Endothelial cell of umbilical vein (primary cell): ENCODE data around the gene MNDA. TPM values are rescaled to one million over a fixed set of nuclear protein-coding genes. Genes with fewer than 3 reads are reported as not detected.

Source experiments
- BruUV-seq: library from RNA; stranded (reverse); fragments of 400-500 nt; replicated peaks from 2 replicates; lab custom pipeline; 2021; lab: Mats Ljungman, UMichigan
- CTCF ChIA-PET: fragments of 300-600, 350-600 bp; sonication (Branson Sonifier 250); formaldehyde crosslinking; loops from one replicate; lab custom pipeline; 2021; ENCODE audit warnings: antibody characterized with exemption, inconsistent platforms; lab: Charles Lee
- POLR2A ChIA-PET: fragments of 300-600, 350-600 bp; sonication (Branson Sonifier 250); formaldehyde crosslinking; loops from one replicate; lab custom pipeline; 2021; ENCODE audit warnings: antibody characterized with exemption, inconsistent platforms; lab: Charles Lee
- DNase-seq: peaks from one replicate; pipeline ENCODE4 v3.0.0-alpha.2; 2011; ENCODE audit warnings: low read depth, low spot score
- FAIRE-seq: peaks from 2 replicates; lab custom pipeline; 2011; peaks lifted over from hg19 to GRCh38; lab: Jason Lieb, UNC
- H2AFZ ChIP-seq: 2 replicates; pipeline ENCODE4 v1.6.0; 2012; ENCODE audit warnings: low read depth, low read length, control low read depth, inconsistent platforms
- H3K27ac ChIP-seq: 2 replicates; pipeline ENCODE4 v1.5.1; 2011; ENCODE audit warnings: low read depth, mild to moderate bottlenecking, control low read depth, low read length, moderate library complexity; ENCODE audit not compliant: insufficient read depth
- H3K27me3 ChIP-seq, 2 experiments: 2 replicates each; pipeline versions ENCODE4 v1.6.0 to v1.6.1; 2011; ENCODE audit warnings: low read length in 2 of 2, mixed read lengths in 1 of 2; ENCODE audit not compliant: control insufficient read depth in 2 of 2, insufficient read depth in 2 of 2
- H3K36me3 ChIP-seq, 2 experiments: 2 replicates in 1 of 2; 3 replicates in 1 of 2; pipeline ENCODE4 v1.5.1; 2011; ENCODE audit warnings: low read length in 2 of 2, mild to moderate bottlenecking in 1 of 2, moderate library complexity in 1 of 2; ENCODE audit not compliant: control insufficient read depth in 2 of 2, insufficient read depth in 2 of 2; ENCODE audit errors: extremely low read depth in 1 of 2
- H3K4me1 ChIP-seq: 3 replicates; pipeline ENCODE4 v1.5.1; 2011; ENCODE audit warnings: mild to moderate bottlenecking, low read length; ENCODE audit not compliant: control insufficient read depth, insufficient read depth; ENCODE audit errors: extremely low read depth
- H3K4me2 ChIP-seq: 2 replicates; pipeline ENCODE4 v1.6.1; 2011; ENCODE audit warnings: low read length, control low read depth, mixed read lengths; ENCODE audit not compliant: insufficient read depth
- H3K4me3 ChIP-seq, 3 experiments: fragments of 200-600 bp in 1 of 3; sonication (generic), shearing (Covaris generic) in 1 of 3; replicated peaks in 1 of 3; 2 replicates each; pipeline ENCODE4 v1.5.1; 2011 to 2016; ENCODE audit warnings: control low read depth in 3 of 3, low read length in 3 of 3, mild to moderate bottlenecking in 2 of 3, inconsistent platforms in 1 of 3, low read depth in 1 of 3, moderate library complexity in 1 of 3; ENCODE audit not compliant: insufficient read depth in 1 of 3
- H3K79me2 ChIP-seq: 2 replicates; pipeline ENCODE4 v1.6.0; 2012; ENCODE audit warnings: low read length, inconsistent platforms; ENCODE audit not compliant: control insufficient read depth, insufficient read depth
- H3K9ac ChIP-seq: replicated peaks from 2 replicates; pipeline ENCODE3; 2011; ENCODE audit warnings: low read length, control low read depth; ENCODE audit not compliant: insufficient read depth; ENCODE audit errors: extremely low read depth
- H3K9me1 ChIP-seq: replicated peaks from 3 replicates; pipeline ENCODE4 v1.6.0; 2011; ENCODE audit warnings: mild to moderate bottlenecking, low read length; ENCODE audit not compliant: control insufficient read depth, insufficient read depth; ENCODE audit errors: extremely low read depth
- H3K9me3 ChIP-seq: replicated peaks from 2 replicates; pipeline ENCODE4 v1.5.1; 2012; ENCODE audit warnings: low read length, inconsistent platforms; ENCODE audit not compliant: control insufficient read depth, insufficient read depth
- H4K20me1 ChIP-seq: replicated peaks from 2 replicates; pipeline ENCODE3; 2011; ENCODE audit warnings: mild to moderate bottlenecking, low read length; ENCODE audit not compliant: control insufficient read depth, insufficient read depth; ENCODE audit errors: extremely low read depth
- EZH2 ChIP-seq: IDR thresholded peaks from 2 replicates; pipeline ENCODE4 v1.6.1; 2012; ENCODE audit warnings: borderline replicate concordance, low read depth, mild to moderate bottlenecking, moderate library complexity, low read length, inconsistent platforms; ENCODE audit not compliant: severe bottlenecking
- FOS ChIP-seq: IDR thresholded peaks from 2 replicates; pipeline ENCODE4 v1.6.1; 2011; ENCODE audit warnings: mild to moderate bottlenecking, low read length, moderate library complexity, borderline replicate concordance; ENCODE audit not compliant: insufficient read depth
- GATA2 ChIP-seq: IDR thresholded peaks from 2 replicates; pipeline ENCODE4 v1.7.0; 2011; ENCODE audit warnings: low read depth, mild to moderate bottlenecking, moderate library complexity, mixed read lengths, low read length; ENCODE audit not compliant: insufficient read length, insufficient read depth
- JUN ChIP-seq: IDR thresholded peaks from 2 replicates; pipeline ENCODE4 v1.6.1; 2011; ENCODE audit warnings: borderline replicate concordance, low read depth; ENCODE audit not compliant: insufficient read length, insufficient read depth
- MYC ChIP-seq: IDR thresholded peaks from one replicate; pipeline ENCODE4 v1.6.1; 2011; ENCODE audit warnings: mild to moderate bottlenecking, low read depth, low read length
- POLR2A ChIP-seq: IDR thresholded peaks from 2 replicates; pipeline ENCODE4 v1.6.1; 2012; ENCODE audit warnings: low read depth, mild to moderate bottlenecking, control low read depth, low read length
- POLR2AphosphoS5 ChIP-seq: IDR thresholded peaks from 2 replicates; pipeline ENCODE4 v1.6.1; 2012; ENCODE audit warnings: low read depth, mild to moderate bottlenecking, control low read depth, low read length, moderate library complexity; ENCODE audit not compliant: insufficient read depth
- dilution Hi-C: fragments of 300-500 bp; cut with MboI; formaldehyde crosslinking; loops from one replicate; pipeline ENCODE4 v1.15.0; 2019; ENCODE audit warnings: low sequenced_read_pairs; ENCODE audit not compliant: extremely low pct_ligation_motif_present
- intact Hi-C: fragments of 100-400 bp; cut with micrococcal nuclease; formaldehyde crosslinking; loops from one replicate; pipeline ENCODE4 v1.10.0; 2022
- polyA plus RNA-seq, 4 experiments: library from polyadenylated mRNA; depleted of rRNA in 3 of 4; stranded (reverse) in 3 of 4; unstranded in 1 of 4; fragments of >200 nt; gene quantifications; 2 replicates each; pipeline versions ENCODE4 v1.2.1 to v1.2.3, GENCODE V29; 2011 to 2012; ENCODE audit warnings: missing spikeins in 1 of 4
- total RNA-seq: library from RNA; stranded (reverse); gene quantifications from 2 replicates; pipeline ENCODE4 v1.2.3, GENCODE V29; 2021
- TF ChIP-seq, protein P1 (sequence below), 2 donors: IDR thresholded peaks; 1 replicate in 1 of 2; 2 replicates in 1 of 2; pipeline ENCODE4 v1.5.1; 2011; ENCODE audit warnings: low read length in 2 of 2, mild to moderate bottlenecking in 2 of 2, moderate library complexity in 2 of 2, control low read depth in 1 of 2, inconsistent platforms in 1 of 2, low read depth in 1 of 2; ENCODE audit not compliant: insufficient read depth in 1 of 2; ENCODE audit errors: extremely low read depth in 1 of 2
- TF ChIP-seq, protein P2 (sequence below): IDR thresholded peaks from 2 replicates; pipeline ENCODE4 v1.6.1; 2011; ENCODE audit not compliant: insufficient read depth, insufficient read length

The MNDA gene
- total and polyA plus RNA-seq, 2 donors (not counting 3 experiments of a cell fraction or from before 2014, with no cell fraction given): not detected

DNA sequence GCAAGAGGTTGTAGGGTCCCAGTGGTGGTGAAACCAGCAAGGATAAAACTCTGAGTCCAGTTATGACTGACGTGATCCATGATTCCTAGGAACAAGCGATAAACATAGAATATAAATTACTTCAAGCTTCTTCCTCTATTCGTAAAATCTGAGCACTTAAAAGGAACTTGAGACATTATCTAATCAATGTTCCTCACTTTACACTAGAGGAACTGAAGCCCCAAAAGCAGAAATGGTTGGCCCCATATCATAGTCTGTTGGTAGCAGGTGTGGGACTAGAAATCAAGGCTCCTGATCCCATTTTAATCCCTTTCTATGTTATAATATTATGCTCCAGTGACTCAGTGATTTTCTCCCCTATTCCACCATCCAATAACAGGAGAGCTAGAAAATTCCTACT is 21.9 kb upstream of the MNDA start:
- H4K20me1 ChIP-seq: no peaks in the 10 kb centered on the region
- no peaks in the 10 kb centered on the region for H3K79me2 ChIP-seq
- dilution Hi-C loops: no loop called here
- H3K4me1 ChIP-seq: no peaks in the 10 kb centered on the region
- no TSS peak for BruUV-seq
- H3K9ac ChIP-seq: no peak overlapping the region
- DNase-seq (no peak), FAIRE-seq (no peak)
- H3K4me3 ChIP-seq: no peak overlapping the region
- no peaks in the 10 kb centered on the region for H3K36me3 ChIP-seq
- ChIA-PET CTCF (no interaction called here), POLR2A (no interaction called here)
- H3K27me3 ChIP-seq: no peaks in the 10 kb centered on the region
- H3K9me3 ChIP-seq: no peaks in the 10 kb centered on the region
- TF ChIP-seq POLR2AphosphoS5: no peak
- TF ChIP-seq, protein P1, sequence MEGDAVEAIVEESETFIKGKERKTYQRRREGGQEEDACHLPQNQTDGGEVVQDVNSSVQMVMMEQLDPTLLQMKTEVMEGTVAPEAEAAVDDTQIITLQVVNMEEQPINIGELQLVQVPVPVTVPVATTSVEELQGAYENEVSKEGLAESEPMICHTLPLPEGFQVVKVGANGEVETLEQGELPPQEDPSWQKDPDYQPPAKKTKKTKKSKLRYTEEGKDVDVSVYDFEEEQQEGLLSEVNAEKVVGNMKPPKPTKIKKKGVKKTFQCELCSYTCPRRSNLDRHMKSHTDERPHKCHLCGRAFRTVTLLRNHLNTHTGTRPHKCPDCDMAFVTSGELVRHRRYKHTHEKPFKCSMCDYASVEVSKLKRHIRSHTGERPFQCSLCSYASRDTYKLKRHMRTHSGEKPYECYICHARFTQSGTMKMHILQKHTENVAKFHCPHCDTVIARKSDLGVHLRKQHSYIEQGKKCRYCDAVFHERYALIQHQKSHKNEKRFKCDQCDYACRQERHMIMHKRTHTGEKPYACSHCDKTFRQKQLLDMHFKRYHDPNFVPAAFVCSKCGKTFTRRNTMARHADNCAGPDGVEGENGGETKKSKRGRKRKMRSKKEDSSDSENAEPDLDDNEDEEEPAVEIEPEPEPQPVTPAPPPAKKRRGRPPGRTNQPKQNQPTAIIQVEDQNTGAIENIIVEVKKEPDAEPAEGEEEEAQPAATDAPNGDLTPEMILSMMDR (IDR thresholded peaks at IDR 0.05; ENCODE audit: extremely low read depth in 1 of 2, insufficient read depth in 1 of 2, low read depth in 1 of 2, low read length in 2 of 2): no peak
- TF ChIP-seq, protein P2, sequence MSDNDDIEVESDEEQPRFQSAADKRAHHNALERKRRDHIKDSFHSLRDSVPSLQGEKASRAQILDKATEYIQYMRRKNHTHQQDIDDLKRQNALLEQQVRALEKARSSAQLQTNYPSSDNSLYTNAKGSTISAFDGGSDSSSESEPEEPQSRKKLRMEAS: no peak
- no peaks in the 10 kb centered on the region for H3K9me1 ChIP-seq
- H2AFZ ChIP-seq: no peak overlapping the region
- H3K4me2 ChIP-seq: no peak overlapping the region
- intact Hi-C loops: no loop called here
- H3K27ac ChIP-seq: no peak overlapping the region

DNA sequence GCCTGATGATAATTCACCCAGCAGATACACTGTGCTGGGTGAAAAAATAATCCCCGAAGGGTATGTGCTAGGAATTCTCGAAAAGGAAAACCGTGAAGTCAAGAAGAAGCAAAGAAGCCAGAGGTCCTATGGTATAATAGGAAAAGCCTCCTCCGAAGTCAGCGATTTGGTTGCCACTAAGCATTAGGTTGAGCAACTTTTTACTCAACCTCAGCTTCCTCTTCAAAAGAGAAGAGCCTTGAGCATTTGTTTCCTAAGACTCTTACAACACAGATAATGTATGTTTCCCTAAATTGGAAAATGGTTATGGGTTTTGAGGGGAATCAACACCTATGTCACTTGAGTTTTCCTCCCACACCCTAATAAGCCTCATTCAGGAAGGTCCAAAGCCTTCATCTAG is 21.3 kb upstream of the MNDA start:
- no peak overlapping the region for H3K4me2 ChIP-seq
- H3K9ac ChIP-seq: no peak overlapping the region
- no peaks in the 10 kb centered on the region for H4K20me1 ChIP-seq
- DNase-seq (no peak), FAIRE-seq (no peak)
- H3K4me3 ChIP-seq: no peak overlapping the region
- H3K27me3 ChIP-seq: no peaks in the 10 kb centered on the region
- H3K27ac ChIP-seq: no peak overlapping the region
- no peaks in the 10 kb centered on the region for H3K36me3 ChIP-seq
- no peaks in the 10 kb centered on the region for H3K79me2 ChIP-seq
- no peaks in the 10 kb centered on the region for H3K4me1 ChIP-seq
- intact Hi-C loops: no loop called here
- ChIA-PET POLR2A (no interaction called here), CTCF (no interaction called here)
- dilution Hi-C loops: no loop called here
- BruUV-seq: no TSS peak
- no peaks in the 10 kb centered on the region for H3K9me1 ChIP-seq
- no peak overlapping the region for H2AFZ ChIP-seq
- H3K9me3 ChIP-seq: no peaks in the 10 kb centered on the region
- TF ChIP-seq, protein P1 (IDR thresholded peaks at IDR 0.05; ENCODE audit: extremely low read depth in 1 of 2, insufficient read depth in 1 of 2, low read depth in 1 of 2, low read length in 2 of 2): no peak
- TF ChIP-seq MYC (no peak), POLR2A (no peak), JUN (no peak), POLR2AphosphoS5 (no peak), EZH2 (no peak), GATA2 (no peak), FOS (no peak)
- TF ChIP-seq, protein P2: no peak
